DMS153 treated with DMSO at 0.1 percent for 48 hours (cell line): ENCODE measurements around the gene GFY.

Experiments used
- DNase-seq: peaks from one replicate; lab custom pipeline; 2025; ENCODE audit not compliant: unreplicated experiment; lab: John Stamatoyannopoulos, UW

Gene GFY

DNA sequence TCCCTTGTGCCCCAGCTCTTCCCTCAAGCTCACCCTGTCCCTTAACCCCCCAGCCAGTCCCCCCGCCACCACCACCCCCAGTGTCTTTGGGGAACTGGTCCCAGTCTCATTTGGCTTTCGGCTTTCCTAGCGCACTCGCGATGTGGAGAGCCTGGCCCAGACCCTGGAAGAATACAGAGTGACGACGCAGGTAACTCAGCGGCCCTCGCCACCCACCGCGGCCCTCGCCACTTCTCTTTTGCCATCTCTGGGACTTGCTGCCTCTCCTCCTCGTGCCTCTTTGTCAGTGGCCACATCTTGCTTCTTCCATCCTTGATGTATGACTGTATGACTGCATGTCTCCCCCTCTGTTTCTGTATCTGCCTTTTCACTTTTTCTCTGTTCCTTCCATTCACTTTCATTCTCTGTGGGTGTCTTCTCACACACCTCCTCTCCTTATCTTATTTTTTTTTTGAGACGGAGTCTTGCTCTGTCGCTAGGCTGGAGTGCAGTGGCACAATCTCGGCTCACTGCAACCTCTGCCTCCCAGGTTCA is 17.6 kb upstream of the GFY start:
- DNase-seq, result no peak

- no peak for DNase-seq
These were observed 16.3 kb upstream of the GFY start for GRCh38 chr19:49408816-49409440.

DNA sequence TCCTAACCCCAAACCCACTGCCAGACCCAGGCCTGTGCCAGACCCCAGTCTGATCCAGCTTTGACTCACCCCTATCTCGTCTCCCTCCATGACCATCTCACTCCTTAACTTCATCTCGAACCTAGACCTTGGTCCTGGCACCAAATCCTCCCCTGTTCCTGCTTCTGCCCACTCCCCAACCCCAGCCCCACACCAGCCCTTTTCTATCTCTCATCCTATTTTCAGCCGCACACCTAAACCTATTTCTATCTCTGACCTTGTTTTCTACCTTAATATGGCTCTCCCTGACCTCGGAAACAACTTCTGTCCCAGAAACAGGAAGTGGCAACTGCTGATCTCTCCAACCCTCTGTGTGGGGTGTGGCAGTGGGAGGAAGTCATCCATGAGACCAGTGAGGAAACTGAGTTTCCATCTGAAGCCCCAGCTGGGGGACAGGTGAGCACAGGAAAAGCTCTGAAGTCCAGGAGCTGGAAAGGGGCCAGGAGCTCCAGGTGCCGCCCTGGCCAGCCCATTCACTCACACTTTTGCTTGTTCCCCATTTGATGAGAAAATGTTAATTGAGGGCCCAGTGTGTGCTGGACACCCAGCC is 15.7 kb upstream of the GFY start:
- DNase-seq, result peak; percentile 7

DNA sequence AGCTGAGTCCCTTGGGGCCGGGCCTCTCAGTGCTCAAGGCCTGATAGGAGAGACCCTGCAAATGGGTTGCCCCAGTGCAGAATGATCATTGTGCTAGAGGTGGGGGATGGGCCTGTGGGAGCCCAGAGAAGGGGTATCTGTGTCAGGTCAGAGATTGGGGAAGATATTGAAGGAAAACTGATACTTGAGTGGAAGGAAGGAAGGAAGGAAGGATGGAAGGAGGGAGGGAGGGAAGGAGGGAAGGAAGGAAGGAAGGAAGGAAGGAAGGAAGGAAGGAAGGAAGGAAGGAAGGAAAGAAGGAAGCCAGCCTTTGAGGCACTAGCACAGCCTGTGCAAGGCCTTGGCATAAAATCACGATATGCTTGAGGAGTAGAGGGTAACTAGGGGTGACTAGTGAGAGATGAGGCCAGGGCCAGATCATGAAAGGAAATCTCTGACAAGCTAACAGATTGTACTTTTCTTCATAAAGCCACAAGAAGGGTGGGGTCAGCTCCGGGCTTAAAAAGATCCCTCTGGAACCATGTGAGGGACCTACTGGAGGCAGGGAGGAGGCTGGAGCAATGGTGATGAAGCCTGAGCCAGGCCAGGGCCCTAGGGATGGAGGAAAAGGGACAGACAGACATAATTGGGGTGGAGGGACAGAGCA is 13.4 kb upstream of the GFY start:
- no peak for DNase-seq

- no peak for DNase-seq
These were observed 11.8 kb upstream of the GFY start for GRCh38 chr19:49413348-49413747.

DNA sequence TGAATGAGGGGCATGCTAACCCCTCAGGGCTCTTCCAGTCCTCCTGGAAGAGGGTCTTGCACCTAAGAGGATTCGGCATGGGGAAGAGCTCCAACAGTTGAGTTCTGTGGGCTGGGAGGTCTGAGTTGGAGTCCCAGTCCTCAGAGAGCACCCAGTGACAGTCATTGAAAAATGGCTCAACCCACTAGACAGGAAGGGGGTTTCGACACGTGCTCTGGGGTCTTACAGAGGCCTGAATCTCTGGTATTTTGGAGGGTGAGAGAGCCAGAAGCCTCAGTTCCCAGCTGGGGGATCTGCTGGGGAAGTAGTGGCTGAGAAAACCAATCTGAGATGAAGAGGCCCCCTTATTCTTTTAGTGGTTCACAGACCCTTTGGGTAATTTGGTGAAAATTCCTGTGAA is 10.9 kb upstream of the GFY start:
- DNase-seq, result no peak

- no peak for DNase-seq
These were observed 9.9 kb upstream of the GFY start for GRCh38 chr19:49415102-49415809.

DNA sequence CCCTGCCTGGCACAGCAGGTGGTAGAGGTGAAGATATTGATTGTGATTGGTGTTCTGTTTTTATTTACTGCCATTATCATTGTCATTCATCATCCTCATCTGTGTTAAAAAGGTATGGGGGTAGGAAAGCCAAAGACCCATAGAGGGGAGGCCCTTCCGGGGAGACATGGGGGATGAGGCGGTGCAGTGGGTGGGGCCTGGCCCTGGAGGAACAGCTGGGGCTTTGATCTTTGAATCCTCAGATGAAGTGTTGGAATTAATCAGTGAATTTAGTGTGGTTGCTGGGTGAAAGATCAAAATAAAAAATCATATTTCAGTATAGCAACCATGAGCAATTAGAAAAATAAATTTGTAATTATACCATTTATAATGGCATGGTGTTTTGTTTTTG is 9.4 kb upstream of the GFY start:
- DNase-seq, result no peak

DNA sequence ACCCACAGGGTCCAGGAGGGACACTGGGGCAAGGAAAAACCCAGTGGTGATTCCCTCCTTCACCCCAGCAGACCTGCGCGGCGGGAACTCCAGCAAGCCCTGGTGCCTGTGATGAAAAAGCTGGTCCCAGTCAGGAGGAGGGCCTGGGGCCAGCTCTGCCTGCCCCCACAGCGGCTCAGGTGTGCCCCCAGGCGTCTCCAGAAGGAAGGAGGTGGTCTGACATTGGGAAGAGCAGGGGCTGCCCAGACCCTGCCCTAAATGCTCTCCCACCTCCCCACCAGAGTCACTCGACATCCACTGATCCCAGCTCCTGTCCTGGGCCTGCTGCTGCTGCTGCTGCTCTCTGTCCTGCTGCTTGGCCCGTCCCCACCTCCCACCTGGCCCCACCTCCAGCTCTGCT is 8.1 kb upstream of the GFY start:
- DNase-seq, result no peak

DNA sequence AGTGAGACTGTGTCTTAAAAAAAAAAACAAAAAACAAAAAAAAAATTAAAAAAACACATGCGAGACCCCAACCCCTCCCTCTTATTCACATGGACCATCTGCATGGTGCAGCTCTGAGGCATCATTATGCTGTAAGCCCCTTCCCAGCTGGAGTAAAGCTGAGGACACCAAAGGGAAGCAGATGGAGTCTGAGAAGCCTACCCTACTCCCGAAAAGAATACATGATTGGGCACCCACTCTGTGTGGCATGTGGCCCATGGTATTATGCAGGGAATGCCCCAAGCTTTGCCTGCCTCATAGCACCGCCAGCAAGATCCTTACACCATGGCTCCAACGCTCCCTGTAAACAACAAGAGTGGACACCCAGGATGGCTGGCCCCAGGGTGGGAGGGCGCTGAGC is 6.7 kb upstream of the GFY start:
- DNase-seq, result no peak

GRCh38 chr19:49419173-49419572 is 6.0 kb upstream of the GFY start:
- DNase-seq, result no peak

GRCh38 chr19:49420227-49420626 is 5.0 kb upstream of the GFY start:
- DNase-seq, result no peak

DNA sequence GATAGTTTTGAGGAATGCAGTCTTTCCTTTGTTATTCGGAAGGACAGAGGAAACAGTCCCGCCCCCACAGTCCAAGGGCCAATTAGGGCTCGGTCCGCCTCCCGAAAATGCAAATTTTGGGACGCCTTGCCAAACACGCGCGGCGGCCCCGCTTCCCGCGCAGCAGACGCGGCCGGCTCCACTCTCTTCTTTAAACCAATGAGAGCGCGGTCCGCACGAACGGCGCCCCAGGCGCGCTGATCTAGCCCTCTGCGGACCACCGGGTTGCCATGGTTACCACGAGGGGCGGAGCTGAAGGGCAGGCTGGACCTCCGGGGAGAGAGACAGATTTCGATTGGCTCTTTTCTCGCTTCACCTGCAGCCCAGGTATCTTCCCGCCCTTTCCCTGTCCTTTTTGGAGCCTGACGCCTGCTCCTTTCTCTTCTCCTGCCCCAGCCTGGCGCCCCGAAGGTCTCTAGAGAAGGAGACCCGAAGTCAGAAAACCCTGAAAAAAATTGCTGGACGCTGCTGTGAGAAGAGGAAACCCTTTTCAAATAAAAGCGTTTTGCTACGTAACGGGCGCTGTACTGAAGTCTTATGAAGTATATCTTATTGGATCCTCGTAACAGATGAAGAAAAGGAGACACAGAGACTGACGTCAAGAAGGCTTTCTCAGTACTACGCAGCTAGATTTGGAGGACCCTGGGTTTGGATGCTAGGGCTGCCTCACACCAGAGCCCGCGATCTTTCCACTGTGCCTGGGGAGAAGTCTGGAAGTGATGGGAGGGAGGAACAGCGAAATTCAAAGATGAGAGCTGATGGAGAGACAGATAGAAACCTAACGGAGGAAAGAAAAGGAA is 3.9 kb upstream of the GFY start:
- peak; percentile 82 for DNase-seq

DNA sequence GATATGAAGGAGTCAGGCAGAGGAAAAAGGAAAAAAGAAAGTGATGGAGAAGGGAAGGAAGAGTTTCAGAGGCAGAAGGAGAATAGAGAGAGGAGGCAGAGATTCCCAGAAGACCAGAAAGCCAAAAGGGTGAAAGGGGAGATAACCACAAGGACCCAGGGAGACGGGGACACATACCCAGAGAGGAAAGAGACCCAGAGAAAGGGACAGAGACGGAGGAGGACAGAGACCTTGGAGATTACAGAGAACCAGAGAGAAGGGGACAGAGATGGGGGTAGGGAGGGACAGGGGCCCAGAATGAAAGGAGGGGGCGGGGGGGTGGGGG is 3.3 kb upstream of the GFY start:
- no peak for DNase-seq

DNA sequence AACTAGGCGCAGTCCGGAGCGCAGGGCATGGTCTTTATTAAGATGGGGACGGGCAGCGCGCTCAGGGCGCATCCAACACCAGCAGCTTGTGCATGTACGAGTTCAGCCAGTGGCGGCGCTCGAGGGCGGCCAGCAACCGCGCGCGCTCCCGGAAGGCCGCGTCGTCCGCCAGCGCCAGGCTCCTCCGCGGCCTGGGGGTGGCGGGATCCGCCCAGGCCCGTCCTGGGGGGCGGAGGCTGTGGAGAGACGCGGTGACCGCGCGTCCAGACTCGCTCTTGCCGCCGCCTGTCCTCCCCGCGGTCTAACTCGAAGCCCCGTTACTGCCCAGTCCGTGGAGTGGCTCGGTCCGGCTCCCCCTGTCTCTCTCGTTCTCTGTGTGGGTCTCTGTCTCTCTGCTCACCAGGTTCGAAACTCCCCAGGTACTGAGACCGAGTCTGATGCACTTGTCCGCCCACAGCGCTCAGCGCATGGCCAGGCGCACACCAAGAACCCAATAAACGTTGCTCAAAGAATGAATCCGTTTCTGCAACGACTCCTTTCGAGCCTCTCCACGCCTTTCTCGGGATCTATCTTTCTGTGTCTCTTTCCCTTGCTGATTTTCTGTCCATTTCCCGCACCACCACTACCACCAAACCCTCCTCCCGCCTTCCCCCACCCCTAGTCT is 2.6 kb upstream of the GFY start:
- peak; percentile 78 for DNase-seq

DNA sequence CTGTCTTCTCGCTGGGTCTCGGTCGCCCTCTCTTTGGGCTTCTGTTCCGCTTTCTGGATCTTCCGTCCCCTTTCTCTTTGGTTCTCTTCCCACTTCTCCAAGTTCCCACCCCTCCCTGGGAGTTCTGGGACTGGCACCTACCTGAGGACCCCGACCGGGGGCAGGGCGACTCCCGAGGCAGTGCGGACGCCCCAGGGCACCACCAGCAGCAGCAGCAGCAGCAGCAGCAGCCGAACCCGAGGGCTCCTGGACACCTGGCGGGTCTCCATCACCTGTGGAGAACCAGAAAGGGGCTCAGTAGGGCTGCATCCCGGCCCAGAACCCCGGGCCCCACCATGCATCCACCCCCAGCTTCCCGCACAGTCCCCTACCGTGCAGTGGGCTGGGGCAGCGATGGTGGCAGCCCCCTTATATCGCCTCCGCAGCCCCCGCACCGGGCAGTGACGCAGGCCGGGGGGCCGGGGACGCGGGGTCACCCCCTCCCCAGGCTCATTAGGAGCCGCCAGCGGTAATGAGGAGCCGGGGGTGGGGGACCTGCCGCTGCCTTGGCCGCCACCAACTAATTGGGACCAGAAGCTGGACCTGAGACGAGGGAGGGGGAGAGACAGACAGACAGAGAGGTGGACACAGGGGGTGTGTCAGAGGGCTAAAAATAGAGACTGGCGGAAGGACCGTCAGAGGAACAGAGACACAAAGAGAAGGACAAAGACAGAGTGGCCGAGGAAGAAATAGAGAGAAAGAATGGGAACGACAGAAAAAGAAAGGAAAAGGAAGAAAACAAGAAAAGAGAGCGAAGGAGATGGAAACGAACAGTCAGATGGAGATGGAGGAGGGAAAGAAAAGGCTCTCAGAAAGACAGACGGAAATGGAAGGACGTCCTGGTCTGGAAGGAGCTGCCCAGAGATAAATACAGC is 1.9 kb upstream of the GFY start, which contains the start of gene PTH2:
PTH2 (minus strand) TSS at position 371 of the 914 bp plus-strand sequence; CDS start at position 269, 102 bp downstream.
- DNase-seq, result no peak

- DNase-seq, result no peak
These were observed 1.2 kb upstream of the GFY start for GRCh38 chr19:49423985-49424303.

GRCh38 chr19:49425922-49426592 is 869 bp downstream of the GFY start:
- peak; percentile 64 for DNase-seq

DNA sequence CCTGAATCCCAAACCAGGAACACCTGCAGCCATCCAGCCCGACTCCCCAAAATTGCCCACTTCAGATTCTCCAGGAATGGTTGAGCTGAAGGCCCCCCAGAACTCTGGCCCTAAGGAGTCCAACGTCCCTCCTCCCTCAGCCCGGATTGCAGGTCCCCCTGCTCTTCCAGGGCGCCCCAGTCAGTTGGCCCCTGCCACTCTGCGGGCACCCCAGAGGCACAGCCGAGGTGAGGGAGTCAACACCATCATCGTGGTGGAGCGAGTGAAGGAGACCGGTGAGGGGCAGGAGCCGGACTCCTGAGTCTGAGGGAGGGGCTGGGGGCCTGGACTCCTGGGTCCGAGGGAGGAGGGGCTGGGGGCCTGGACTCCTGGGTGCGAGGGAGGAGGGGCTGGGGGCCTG is 2.2 kb downstream of the GFY start:
- DNase-seq, result no peak
